GM12878 (cell line): ENCODE data around the gene CXCL12. TPM values are rescaled to one million over a fixed set of nuclear protein-coding genes. Genes with fewer than 3 reads are reported as not detected.

ENCODE experiments used
- ATAC-seq: fragments of 200-7000 bp; cut with Tn5 transposase; 3 replicates; pipeline ENCODE4 v1.9.1; 2020; ENCODE audit warnings: mild to moderate bottlenecking, moderate library complexity
- BruUV-seq: library from RNA; stranded (reverse); fragments of 400-500 nt; replicated peaks from 2 replicates; lab custom pipeline; 2021; lab: Mats Ljungman, UMichigan
- CTCF ChIA-PET: fragments of 300-600 bp; sonication (Branson Sonifier 250); formaldehyde crosslinking; extraction: SDS; loops from one replicate; lab custom pipeline; 2021; ENCODE audit warnings: inconsistent platforms; lab: Yijun Ruan, JAX
- POLR2A ChIA-PET: fragments of 350-600 bp; formaldehyde crosslinking; extraction: SDS; loops from one replicate; lab custom pipeline; 2021; ENCODE audit warnings: inconsistent platforms; lab: Charles Lee
- RAD21 ChIA-PET: fragments of 300-600 bp; sonication (Branson Sonifier 250); formaldehyde crosslinking; loops from one replicate; lab custom pipeline; 2023; ENCODE audit warnings: antibody characterized with exemption; ENCODE audit not compliant: unreplicated experiment; lab: Charles Lee
- SMC1A ChIA-PET: fragments of 300-600 bp; sonication (Branson Sonifier 250); formaldehyde crosslinking; loops from one replicate; lab custom pipeline; 2023; ENCODE audit not compliant: unreplicated experiment, uncharacterized antibody; lab: Charles Lee
- DNase-seq: peaks from one replicate; pipeline ENCODE4 v3.0.0-alpha.2; 2011; ENCODE audit warnings: low read depth, low spot score
- FAIRE-seq: peaks from 3 replicates; lab custom pipeline; 2011; peaks lifted over from hg19 to GRCh38; lab: Jason Lieb, UNC
- H2AFZ ChIP-seq: 2 replicates; pipeline ENCODE4 v1.6.0; 2011; ENCODE audit warnings: low read depth, low read length, control low read depth; ENCODE audit not compliant: control insufficient read depth
- H3K27ac ChIP-seq: 2 replicates; pipeline ENCODE4 v1.5.1; 2011; ENCODE audit warnings: control low read depth; ENCODE audit not compliant: control insufficient read depth, insufficient read depth
- H3K27me3 ChIP-seq, 2 experiments: replicated peaks in 1 of 2; 2 replicates each; pipeline versions ENCODE4 v1.6.0 to v1.6.1; 2011; ENCODE audit warnings: low read length in 1 of 2; ENCODE audit not compliant: control insufficient read depth in 2 of 2, insufficient read depth in 2 of 2
- H3K36me3 ChIP-seq, 2 experiments: 2 replicates each; pipeline ENCODE4 v1.5.1; 2011; ENCODE audit warnings: low read length in 1 of 2; ENCODE audit not compliant: control insufficient read depth in 2 of 2, insufficient read depth in 2 of 2
- H3K4me1 ChIP-seq: 2 replicates; pipeline ENCODE4 v1.6.1; 2011; ENCODE audit warnings: mild to moderate bottlenecking, low read length, moderate library complexity, mixed read lengths; ENCODE audit not compliant: control insufficient read depth, insufficient read depth
- H3K4me2 ChIP-seq: 2 replicates; pipeline ENCODE4 v1.6.0; 2011; ENCODE audit warnings: control low read depth; ENCODE audit not compliant: control insufficient read depth, insufficient read depth
- H3K4me3 ChIP-seq: fragments of 200-600 bp; sonication (generic); 2 replicates; pipeline ENCODE4 v1.5.1; 2016
- H3K79me2 ChIP-seq: 2 replicates; pipeline ENCODE4 v1.6.0; 2011; ENCODE audit warnings: low read length; ENCODE audit not compliant: control insufficient read depth, insufficient read depth
- H3K9ac ChIP-seq: 2 replicates; pipeline ENCODE4 v1.8.0; 2011; ENCODE audit warnings: low read length, control low read depth, mixed read lengths; ENCODE audit not compliant: control insufficient read depth, insufficient read depth
- H3K9me3 ChIP-seq: replicated peaks from 3 replicates; pipeline ENCODE4 v1.5.1; 2011; ENCODE audit warnings: mild to moderate bottlenecking, low read length; ENCODE audit not compliant: control insufficient read depth, insufficient read depth
- H4K20me1 ChIP-seq: 2 replicates; pipeline ENCODE4 v1.6.0; 2011; ENCODE audit not compliant: control insufficient read depth, insufficient read depth
- CEBPB ChIP-seq, 2 experiments: fragments of 150-350 bp in 1 of 2; IDR thresholded peaks; 2 replicates each; pipeline ENCODE4 v1.6.1; 2012 to 2014; ENCODE audit warnings: low read depth in 2 of 2, low read length in 2 of 2, borderline replicate concordance in 1 of 2, inconsistent platforms in 1 of 2
- CEBPZ ChIP-seq: fragments of 150-350 bp; IDR thresholded peaks from 2 replicates; pipeline ENCODE4 v1.6.1; 2016; ENCODE audit warnings: low read depth, low read length
- HCFC1 ChIP-seq: fragments of 150-350 bp; IDR thresholded peaks from 2 replicates; pipeline ENCODE4 v1.6.1; 2014; ENCODE audit warnings: low read length
- HDGF ChIP-seq: fragments of 450-650 bp; IDR thresholded peaks from 2 replicates; pipeline ENCODE4 v1.6.1; 2016; ENCODE audit warnings: antibody characterized with exemption
- IKZF1 ChIP-seq: fragments of 450-650 bp; conservative IDR thresholded peaks from 2 replicates; pipeline ENCODE4 v1.6.1; 2017; ENCODE audit warnings: antibody characterized with exemption, mild to moderate bottlenecking
- KAT2A ChIP-seq: conservative IDR thresholded peaks from 2 replicates; pipeline ENCODE4 v1.6.1; 2011; ENCODE audit warnings: low read depth, low read length; ENCODE audit not compliant: control insufficient read depth
- MTA3 ChIP-seq: IDR thresholded peaks from 2 replicates; pipeline ENCODE4 v1.6.1; 2012; ENCODE audit warnings: low read length, inconsistent platforms, borderline replicate concordance
- NFXL1 ChIP-seq: fragments of 450-650 bp; IDR thresholded peaks from 2 replicates; pipeline ENCODE4 v1.6.1; 2017; ENCODE audit warnings: antibody characterized with exemption, mild to moderate bottlenecking, borderline replicate concordance
- NR2C1 ChIP-seq: fragments of 450-650 bp; IDR thresholded peaks from 2 replicates; pipeline ENCODE4 v1.6.1; 2017; ENCODE audit warnings: antibody characterized with exemption, mild to moderate bottlenecking, moderate library complexity
- PML ChIP-seq: IDR thresholded peaks from 2 replicates; pipeline ENCODE4 v1.6.1; 2012; ENCODE audit warnings: low read length, inconsistent platforms
- POU2F2 ChIP-seq: IDR thresholded peaks from 3 replicates; pipeline ENCODE4 v1.6.1; 2011; ENCODE audit warnings: low read depth, mild to moderate bottlenecking, low read length, borderline replicate concordance
- RAD21 ChIP-seq: IDR thresholded peaks from 2 replicates; pipeline ENCODE4 v1.6.1; 2011; ENCODE audit warnings: mild to moderate bottlenecking, low read depth, low read length, moderate library complexity; ENCODE audit not compliant: insufficient read depth
- SP1 ChIP-seq: IDR thresholded peaks from one replicate; pipeline ENCODE4 v1.6.1; 2011; ENCODE audit warnings: low read depth, low read length
- SREBF1 ChIP-seq: IDR thresholded peaks from 2 replicates; pipeline ENCODE4 v1.6.1; 2012; ENCODE audit warnings: mild to moderate bottlenecking, low read length
- SREBF2 ChIP-seq: IDR thresholded peaks from 2 replicates; pipeline ENCODE4 v1.6.1; 2012; ENCODE audit warnings: mild to moderate bottlenecking, low read length
- TAF1 ChIP-seq: IDR thresholded peaks from 2 replicates; pipeline ENCODE4 v1.6.1; 2011; ENCODE audit warnings: mild to moderate bottlenecking, low read depth, low read length, borderline replicate concordance
- WGBS: methylation state at CpG from one replicate; pipeline ENCODE4 v1.1.6; 2016; ENCODE audit warnings: low lambda C conversion rate; ENCODE audit not compliant: insufficient replicate concordance, insufficient coverage; ENCODE audit errors: missing lambda C conversion rate; 5-methylcytosine and 5-hydroxymethylcytosine counted together
- in situ Hi-C: fragments of 300-500 bp; cut with MboI; formaldehyde crosslinking; loops from 9 replicates; pipeline ENCODE4 v1.14.3; 2018; ENCODE audit warnings: mixed read lengths
- intact Hi-C: fragments of 100-400 bp; cut with micrococcal nuclease; formaldehyde crosslinking; loops from one replicate; pipeline ENCODE4 v1.14.2; 2022; ENCODE audit not compliant: unreplicated experiment
- polyA plus RNA-seq, 11 experiments: library from polyadenylated mRNA; depleted of rRNA in 4 of 11; unstranded in 6 of 11; stranded (reverse) in 5 of 11; fragments of >200 nt; fragmentation: Nextera tagmentation in 4 of 11; fragmentation: Illumina TruSeq in 1 of 11; extraction: Ambion mirVana in 4 of 11; extraction: Trizol in 1 of 11; gene quantifications; 1 replicate in 1 of 11; 2 replicates in 10 of 11; pipeline versions ENCODE4 v1.2.1 to v1.2.3, GENCODE V29; 2011 to 2016; ENCODE audit warnings: inconsistent platforms in 2 of 11, missing spikeins in 2 of 11, low read depth in 1 of 11
- total RNA-seq, 4 experiments: library from RNA; depleted of rRNA in 3 of 4; stranded (reverse); fragments of >200 nt in 3 of 4; fragmentation: Illumina TruSeq in 1 of 4; extraction: Trizol in 1 of 4; gene quantifications; 2 replicates each; pipeline versions ENCODE4 v1.2.1 to v1.2.3, GENCODE V29; 2013 to 2021
- TF ChIP-seq, protein P1 (sequence below): fragments of 450-650 bp; formaldehyde crosslinking; IDR thresholded peaks from 2 replicates; pipeline ENCODE4 v1.4.0; 2020; ENCODE audit warnings: mild to moderate bottlenecking, moderate library complexity
- TF ChIP-seq, protein P2 (sequence below): IDR thresholded peaks from 2 replicates; pipeline ENCODE4 v1.6.1; 2012; ENCODE audit warnings: low read depth, low read length, improper control_type of control experiment

CXCL12 gene
- total and polyA plus RNA-seq, 10 of the 15 experiments (the other 5 are each of a cell fraction or from before 2014, with no cell fraction given): 0.03 to 4.5 (median 0.53) TPM

DNA sequence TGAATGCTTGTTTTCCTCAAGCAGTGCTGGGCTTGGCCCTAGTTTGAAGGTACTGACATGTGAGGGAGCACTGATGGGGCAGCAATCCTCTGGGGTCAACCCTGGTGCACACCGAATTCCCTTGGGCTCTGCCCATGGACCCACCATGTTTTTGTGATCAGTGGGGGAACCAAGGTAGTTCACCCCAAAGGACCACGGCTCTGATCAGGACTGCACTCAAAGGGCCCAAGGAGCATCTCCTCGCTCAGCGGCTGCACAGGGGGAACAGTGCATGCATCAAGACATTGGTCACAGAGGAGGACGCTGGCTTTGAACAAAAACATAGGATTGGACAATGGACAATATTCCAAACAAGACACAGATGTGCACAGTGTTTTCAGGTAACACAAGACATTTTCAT lies 12.7 kb downstream of the CXCL12 start:
- POLR2A ChIA-PET: no interaction called here
- Histone ChIP-seq H2AFZ (no peak overlapping the region), H3K9me3 (no peaks in the 10 kb centered on the region), H3K4me1 (no peaks in the 10 kb centered on the region), H3K4me2 (no peak overlapping the region), H3K79me2 (no peaks in the 10 kb centered on the region), H4K20me1 (no peaks in the 10 kb centered on the region), H3K27ac (no peak overlapping the region), H3K9ac (no peak overlapping the region), H3K27me3 (no peaks in the 10 kb centered on the region; a peak in 1 of 4 replicates), H3K36me3 (no peaks in the 10 kb centered on the region), H3K4me3 (no peak overlapping the region)
- intact Hi-C loops (no loop called here), in situ Hi-C loops (no loop called here)
- DNase-seq: no peak
- RAD21 ChIA-PET: interaction anchor here (1.6 kb wide), 1 partner anchor 14 kb away, joined by 4 read pairs; no protein-coding TSS in a partner anchor
- CTCF ChIA-PET: no interaction called here
- no peak for FAIRE-seq
- SMC1A ChIA-PET: no interaction called here
- TF ChIP-seq IKZF1 (no peak), HCFC1 (no peak), SP1 (no peak), HDGF (no peak), RAD21 (no peak), KAT2A (no peak), SREBF2 (no peak), MTA3 (no peak), PML (no peak), POU2F2 (no peak), CEBPB (IDR thresholded peaks at IDR 0.05; ENCODE audit: borderline replicate concordance in 1 of 2, low read depth in 2 of 2, low read length in 2 of 2) (no peak), SREBF1 (no peak), NFXL1 (no peak), CEBPZ (no peak), TAF1 (no peak), NR2C1 (no peak)
- TF ChIP-seq, protein P1, sequence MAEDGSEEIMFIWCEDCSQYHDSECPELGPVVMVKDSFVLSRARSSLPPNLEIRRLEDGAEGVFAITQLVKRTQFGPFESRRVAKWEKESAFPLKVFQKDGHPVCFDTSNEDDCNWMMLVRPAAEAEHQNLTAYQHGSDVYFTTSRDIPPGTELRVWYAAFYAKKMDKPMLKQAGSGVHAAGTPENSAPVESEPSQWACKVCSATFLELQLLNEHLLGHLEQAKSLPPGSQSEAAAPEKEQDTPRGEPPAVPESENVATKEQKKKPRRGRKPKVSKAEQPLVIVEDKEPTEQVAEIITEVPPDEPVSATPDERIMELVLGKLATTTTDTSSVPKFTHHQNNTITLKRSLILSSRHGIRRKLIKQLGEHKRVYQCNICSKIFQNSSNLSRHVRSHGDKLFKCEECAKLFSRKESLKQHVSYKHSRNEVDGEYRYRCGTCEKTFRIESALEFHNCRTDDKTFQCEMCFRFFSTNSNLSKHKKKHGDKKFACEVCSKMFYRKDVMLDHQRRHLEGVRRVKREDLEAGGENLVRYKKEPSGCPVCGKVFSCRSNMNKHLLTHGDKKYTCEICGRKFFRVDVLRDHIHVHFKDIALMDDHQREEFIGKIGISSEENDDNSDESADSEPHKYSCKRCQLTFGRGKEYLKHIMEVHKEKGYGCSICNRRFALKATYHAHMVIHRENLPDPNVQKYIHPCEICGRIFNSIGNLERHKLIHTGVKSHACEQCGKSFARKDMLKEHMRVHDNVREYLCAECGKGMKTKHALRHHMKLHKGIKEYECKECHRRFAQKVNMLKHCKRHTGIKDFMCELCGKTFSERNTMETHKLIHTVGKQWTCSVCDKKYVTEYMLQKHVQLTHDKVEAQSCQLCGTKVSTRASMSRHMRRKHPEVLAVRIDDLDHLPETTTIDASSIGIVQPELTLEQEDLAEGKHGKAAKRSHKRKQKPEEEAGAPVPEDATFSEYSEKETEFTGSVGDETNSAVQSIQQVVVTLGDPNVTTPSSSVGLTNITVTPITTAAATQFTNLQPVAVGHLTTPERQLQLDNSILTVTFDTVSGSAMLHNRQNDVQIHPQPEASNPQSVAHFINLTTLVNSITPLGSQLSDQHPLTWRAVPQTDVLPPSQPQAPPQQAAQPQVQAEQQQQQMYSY: no peak
- TF ChIP-seq, protein P2, sequence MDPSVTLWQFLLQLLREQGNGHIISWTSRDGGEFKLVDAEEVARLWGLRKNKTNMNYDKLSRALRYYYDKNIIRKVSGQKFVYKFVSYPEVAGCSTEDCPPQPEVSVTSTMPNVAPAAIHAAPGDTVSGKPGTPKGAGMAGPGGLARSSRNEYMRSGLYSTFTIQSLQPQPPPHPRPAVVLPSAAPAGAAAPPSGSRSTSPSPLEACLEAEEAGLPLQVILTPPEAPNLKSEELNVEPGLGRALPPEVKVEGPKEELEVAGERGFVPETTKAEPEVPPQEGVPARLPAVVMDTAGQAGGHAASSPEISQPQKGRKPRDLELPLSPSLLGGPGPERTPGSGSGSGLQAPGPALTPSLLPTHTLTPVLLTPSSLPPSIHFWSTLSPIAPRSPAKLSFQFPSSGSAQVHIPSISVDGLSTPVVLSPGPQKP: no peak
- no TSS peak for BruUV-seq
- WGBS: 38% methylated on average over 5 of the region's 5 CpGs
- ATAC-seq: no peak
